C4-2B (cell line): ENCODE measurements around the gene LIM2.
A peak's percentile ranks its signal among the peaks of the same experiment; 100 is the strongest.

Source experiments
- H3K27ac ChIP-seq: fragments of 450-650 bp; 2 replicates; pipeline ENCODE4 v1.5.1; 2017
- ZFX ChIP-seq: fragments of 450-650 bp; IDR thresholded peaks from 2 replicates; pipeline ENCODE4 v1.6.1; 2017
- TF ChIP-seq, protein P1 (sequence below): fragments of 450-650 bp; conservative IDR thresholded peaks from 2 replicates; pipeline ENCODE4 v1.5.1; 2017; ENCODE audit warnings: mild to moderate bottlenecking

LIM2 gene

GRCh38 chr19:51372649-51373504 lies 14.9 kb downstream of the LIM2 start, which contains the start of gene NKG7:
Gene NKG7, minus strand, starts transcription at chr19:51372654. Its CDS starts 119 bp downstream, at chr19:51372535.
- H3K27ac ChIP-seq, result no peak within 1 kb of the TSS
- TF ChIP-seq ZFX, result no peak
- TF ChIP-seq, protein P1, sequence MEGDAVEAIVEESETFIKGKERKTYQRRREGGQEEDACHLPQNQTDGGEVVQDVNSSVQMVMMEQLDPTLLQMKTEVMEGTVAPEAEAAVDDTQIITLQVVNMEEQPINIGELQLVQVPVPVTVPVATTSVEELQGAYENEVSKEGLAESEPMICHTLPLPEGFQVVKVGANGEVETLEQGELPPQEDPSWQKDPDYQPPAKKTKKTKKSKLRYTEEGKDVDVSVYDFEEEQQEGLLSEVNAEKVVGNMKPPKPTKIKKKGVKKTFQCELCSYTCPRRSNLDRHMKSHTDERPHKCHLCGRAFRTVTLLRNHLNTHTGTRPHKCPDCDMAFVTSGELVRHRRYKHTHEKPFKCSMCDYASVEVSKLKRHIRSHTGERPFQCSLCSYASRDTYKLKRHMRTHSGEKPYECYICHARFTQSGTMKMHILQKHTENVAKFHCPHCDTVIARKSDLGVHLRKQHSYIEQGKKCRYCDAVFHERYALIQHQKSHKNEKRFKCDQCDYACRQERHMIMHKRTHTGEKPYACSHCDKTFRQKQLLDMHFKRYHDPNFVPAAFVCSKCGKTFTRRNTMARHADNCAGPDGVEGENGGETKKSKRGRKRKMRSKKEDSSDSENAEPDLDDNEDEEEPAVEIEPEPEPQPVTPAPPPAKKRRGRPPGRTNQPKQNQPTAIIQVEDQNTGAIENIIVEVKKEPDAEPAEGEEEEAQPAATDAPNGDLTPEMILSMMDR, result no peak

- TF ChIP-seq, protein P1, result no peak
- no peak for TF ChIP-seq ZFX
- H3K27ac ChIP-seq, result no peak overlapping the region
These were observed 15.6 kb downstream of the LIM2 start for GRCh38 chr19:51372021-51372648.

GRCh38 chr19:51371186-51371690 lies 16.5 kb downstream of the LIM2 start:
- TF ChIP-seq, protein P1, result no peak
- no peak for TF ChIP-seq ZFX
- H3K27ac ChIP-seq, result no peak overlapping the region

DNA sequence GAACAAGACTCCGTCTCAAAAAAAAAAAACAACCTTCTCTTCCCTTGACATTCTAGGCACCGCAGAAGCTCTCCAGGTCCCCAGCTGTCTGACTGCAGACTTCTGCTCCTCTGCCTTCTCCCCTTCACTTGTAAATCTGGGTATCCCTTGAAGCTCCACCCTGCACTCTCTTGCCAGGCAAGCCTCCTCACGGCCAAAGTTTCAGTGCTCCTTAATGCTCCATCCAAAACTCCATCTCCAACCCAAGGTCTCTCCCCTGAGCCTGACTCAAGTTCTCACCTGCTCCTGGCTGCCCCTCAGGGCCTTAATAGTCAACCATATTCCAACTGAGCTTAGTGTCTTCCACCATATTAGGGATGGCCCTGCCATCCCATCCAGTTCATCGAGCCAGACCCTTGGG lies 17.5 kb downstream of the LIM2 start:
- TF ChIP-seq ZFX, result no peak
- TF ChIP-seq, protein P1, result no peak
- H3K27ac ChIP-seq, result no peak overlapping the region

GRCh38 chr19:51368366-51369282 lies 19.1 kb downstream of the LIM2 start, which contains the start of gene CLDND2:
Gene CLDND2, minus strand, starts transcription at chr19:51369003. Its CDS starts 426 bp downstream, at chr19:51368577.
- H3K27ac ChIP-seq, result peak within 1 kb of the TSS; percentile 93
- TF ChIP-seq, protein P1, result no peak
- TF ChIP-seq ZFX, result no peak

DNA sequence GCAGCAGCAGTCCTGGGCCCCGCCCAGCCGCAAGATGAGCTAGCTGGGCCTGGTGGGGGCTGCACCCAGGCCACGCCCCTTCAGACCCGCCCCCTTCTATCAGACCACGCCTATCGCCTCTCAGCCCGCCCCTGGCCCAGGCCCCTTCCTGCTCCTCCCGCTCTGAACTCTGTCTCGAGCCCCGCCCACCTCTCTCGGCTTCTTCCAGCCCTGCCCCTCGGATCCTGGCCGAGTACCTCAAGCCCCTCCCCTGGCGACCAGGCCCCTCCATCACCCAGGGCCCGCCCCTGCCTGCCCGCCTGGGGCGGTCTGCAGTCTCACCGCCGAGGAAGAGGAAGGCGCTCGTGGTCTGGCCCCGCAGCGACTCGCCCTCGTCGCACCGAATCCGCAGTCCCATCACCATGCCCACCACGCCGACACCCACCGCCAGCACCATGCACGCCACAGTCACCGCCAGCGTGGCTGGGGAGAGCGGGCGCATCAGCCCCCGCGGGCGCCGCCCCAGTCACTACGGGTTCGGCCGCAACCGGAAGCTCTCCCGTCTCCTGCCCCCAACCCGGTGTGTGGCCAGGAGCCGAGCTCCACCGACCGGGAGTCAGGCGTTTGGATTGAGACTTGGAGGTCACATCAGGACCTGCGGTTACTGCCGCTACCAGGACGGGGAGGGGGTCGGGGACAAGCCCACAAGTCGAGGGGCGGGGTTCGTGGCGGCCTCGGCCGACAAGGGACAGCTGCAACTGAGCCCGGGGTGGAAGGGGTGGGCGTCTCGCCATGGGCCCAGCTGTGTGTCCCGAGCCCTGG lies 20.0 kb downstream of the LIM2 start:
- peak overlapping the region; percentile 93 for H3K27ac ChIP-seq
- TF ChIP-seq ZFX, result peak; percentile 20; the same call in 1 of the 2 replicates
- TF ChIP-seq, protein P1, result no peak
